GM23338 (cell line): ENCODE measurements around the gene MAPKAPK3. TPM values are rescaled to one million over a fixed set of nuclear protein-coding genes. Genes with fewer than 3 reads are reported as not detected.
A peak's percentile ranks its signal among the peaks of the same experiment; 100 is the strongest.

Experiments used
- ATAC-seq: fragments of 200-7000 bp; cut with Tn5 transposase; 3 replicates; pipeline ENCODE4 v1.9.1; 2020
- DNase-seq: peaks from one replicate; pipeline ENCODE4 v3.0.0-alpha.2; 2015; ENCODE audit warnings: low spot score
- H2AFZ ChIP-seq: fragments of 200-600 bp; sonication (generic); 2 replicates; pipeline ENCODE4 v1.8.0; 2016; ENCODE audit warnings: antibody characterized with exemption, mild to moderate bottlenecking, moderate library complexity
- H3F3A ChIP-seq: fragments of 200-600 bp; sonication (generic); replicated peaks from 2 replicates; pipeline ENCODE4 v1.8.0; 2017; ENCODE audit warnings: antibody characterized with exemption, mixed run types, low read depth
- H3K27ac ChIP-seq: fragments of 200-600 bp; sonication (generic); 2 replicates; pipeline ENCODE4 v1.6.1; 2016; ENCODE audit warnings: low read depth
- H3K27me3 ChIP-seq: fragments of 200-600 bp; sonication (generic); 2 replicates; pipeline ENCODE4 v1.8.0; 2016; ENCODE audit warnings: mild to moderate bottlenecking, mixed run types, moderate library complexity; ENCODE audit not compliant: insufficient read depth
- H3K36me3 ChIP-seq: fragments of 200-600 bp; sonication (generic); 2 replicates; pipeline ENCODE4 v1.8.0; 2016; ENCODE audit warnings: mild to moderate bottlenecking; ENCODE audit not compliant: insufficient read depth
- H3K4me1 ChIP-seq: fragments of 200-600 bp; sonication (generic); 2 replicates; pipeline ENCODE4 v1.8.0; 2016; ENCODE audit warnings: mild to moderate bottlenecking, moderate library complexity; ENCODE audit not compliant: insufficient read depth
- H3K4me2 ChIP-seq: fragments of 200-600 bp; sonication (generic); 2 replicates; pipeline ENCODE4 v1.7.1; 2017; ENCODE audit warnings: mixed run types
- H3K4me3 ChIP-seq: fragments of 200-600 bp; sonication (generic); 2 replicates; pipeline ENCODE4 v1.6.1; 2016; ENCODE audit warnings: mixed run types
- H3K79me2 ChIP-seq: fragments of 200-600 bp; sonication (generic); replicated peaks from 2 replicates; pipeline ENCODE4 v1.8.0; 2017; ENCODE audit warnings: mild to moderate bottlenecking; ENCODE audit not compliant: insufficient read depth
- H3K9me2 ChIP-seq: fragments of 200-600 bp; sonication (generic); 2 replicates; pipeline ENCODE4 v1.8.0; 2017; ENCODE audit not compliant: insufficient read depth
- H4K20me1 ChIP-seq: fragments of 200-600 bp; sonication (generic); replicated peaks from 2 replicates; pipeline ENCODE4 v1.8.0; 2017; ENCODE audit warnings: mild to moderate bottlenecking; ENCODE audit not compliant: insufficient read depth
- H3K27ac Mint-ChIP-seq: 2 replicates; pipeline ENCODE4 v1.8.0; 2020; ENCODE audit warnings: inconsistent platforms, mild to moderate bottlenecking, moderate library complexity, mixed read lengths
- H3K27me3 Mint-ChIP-seq: 3 replicates; pipeline ENCODE4 v1.8.0; 2022; ENCODE audit warnings: low read depth, mild to moderate bottlenecking, moderate library complexity, mixed read lengths, inconsistent platforms; ENCODE audit not compliant: insufficient read depth, poor library complexity
- H3K36me3 Mint-ChIP-seq: 3 replicates; pipeline ENCODE4 v1.8.0; 2021; ENCODE audit warnings: low read depth, mild to moderate bottlenecking, inconsistent platforms, moderate library complexity, mixed read lengths
- H3K4me1 Mint-ChIP-seq: 3 replicates; pipeline ENCODE4 v1.8.0; 2020; ENCODE audit warnings: mild to moderate bottlenecking, inconsistent platforms, mixed read lengths
- H3K4me3 Mint-ChIP-seq: 3 replicates; pipeline ENCODE4 v1.8.0; 2021; ENCODE audit warnings: moderate library complexity, mild to moderate bottlenecking, inconsistent platforms, mixed read lengths
- H3K9me3 Mint-ChIP-seq: 3 replicates; pipeline ENCODE4 v1.8.0; 2020; ENCODE audit warnings: moderate library complexity, mild to moderate bottlenecking, inconsistent platforms, mixed read lengths
- CREB1 ChIP-seq: fragments of 250-450 bp; sonication (Bioruptor Pico); IDR thresholded peaks from 2 replicates; pipeline ENCODE4 v1.5.0; 2020; ENCODE audit warnings: low read depth, mild to moderate bottlenecking, moderate library complexity
- CTCF ChIP-seq, 2 experiments: fragments of 200-600 bp in 1 of 2; sonication (generic) in 1 of 2; conservative IDR thresholded peaks; 2 replicates each; pipeline versions ENCODE4 v1.5.1 to v1.6.1; 2016 to 2017; ENCODE audit warnings: antibody characterized with exemption in 2 of 2, low read depth in 2 of 2, mild to moderate bottlenecking in 2 of 2, moderate library complexity in 1 of 2
- EZH2 ChIP-seq: fragments of 200-600 bp; sonication (generic); IDR thresholded peaks from one replicate; pipeline ENCODE4 v1.8.0; 2017; ENCODE audit warnings: antibody characterized with exemption, mild to moderate bottlenecking, low read depth; ENCODE audit not compliant: unreplicated experiment
- EZH2phosphoT487 ChIP-seq: fragments of 200-600 bp; sonication (generic); IDR thresholded peaks from one replicate; pipeline ENCODE4 v1.8.1; 2018; ENCODE audit warnings: antibody characterized with exemption; ENCODE audit not compliant: unreplicated experiment
- JUNB ChIP-seq: IDR thresholded peaks from one replicate; pipeline ENCODE4 v1.6.1; 2016; ENCODE audit warnings: antibody characterized with exemption; ENCODE audit not compliant: unreplicated experiment
- NANOG ChIP-seq: IDR thresholded peaks from 2 replicates; pipeline ENCODE4 v1.6.1; 2016; ENCODE audit warnings: antibody characterized with exemption, borderline replicate concordance
- POLR2AphosphoS5 ChIP-seq: IDR thresholded peaks from 2 replicates; pipeline ENCODE4 v1.6.1; 2016; ENCODE audit warnings: antibody characterized with exemption, low read depth
- REST ChIP-seq: IDR thresholded peaks from one replicate; pipeline ENCODE4 v1.6.1; 2018; ENCODE audit warnings: antibody characterized with exemption; ENCODE audit not compliant: unreplicated experiment
- STAT1 ChIP-seq: IDR thresholded peaks from one replicate; pipeline ENCODE4 v1.6.1; 2016; ENCODE audit warnings: antibody characterized with exemption; ENCODE audit not compliant: unreplicated experiment
- ZNF114 ChIP-seq: fragments of 250-450 bp; sonication (Bioruptor Pico); IDR thresholded peaks from 2 replicates; pipeline ENCODE4 v1.5.0; 2020; ENCODE audit warnings: mild to moderate bottlenecking, moderate library complexity
- ZNF331 ChIP-seq: fragments of 250-450 bp; sonication (Bioruptor Pico); IDR thresholded peaks from 2 replicates; pipeline ENCODE4 v1.5.0; 2020; ENCODE audit warnings: low read depth, mild to moderate bottlenecking, moderate library complexity
- ZNF462 ChIP-seq: fragments of 250-450 bp; sonication (Bioruptor Pico); IDR thresholded peaks from 2 replicates; pipeline ENCODE4 v1.5.0; 2020; ENCODE audit warnings: mild to moderate bottlenecking, moderate library complexity
- polyA plus RNA-seq: library from polyadenylated mRNA; unstranded; fragments of >200 nt; fragmentation: Nextera tagmentation; extraction: Ambion mirVana; gene quantifications from 2 replicates; pipeline ENCODE4 v1.2.1, GENCODE V29; 2016
- total RNA-seq: library from RNA; depleted of rRNA; stranded (reverse); fragments of >200 nt; shearing (Covaris generic); gene quantifications from 2 replicates; pipeline ENCODE4 v1.2.3, GENCODE V29; 2014

The MAPKAPK3 gene
- total and polyA plus RNA-seq, 2 experiments from 2014 or later, result 16.5 to 51.1 TPM

- TF ChIP-seq CREB1 (CRISPR knock-in tag), result no peak
- TF ChIP-seq POLR2AphosphoS5, result no peak
- TF ChIP-seq NANOG, result no peak
- no peak for TF ChIP-seq ZNF462
- TF ChIP-seq JUNB, result no peak
- no peak for TF ChIP-seq STAT1
- TF ChIP-seq ZNF114 (CRISPR knock-in tag), result no peak
- no peak for TF ChIP-seq CTCF (conservative IDR thresholded peaks at IDR 0.05; ENCODE audit: low read depth in 2 of 2)
- TF ChIP-seq EZH2phosphoT487, result no peak
- no peak for TF ChIP-seq REST
- TF ChIP-seq EZH2, result no peak
- no peak for TF ChIP-seq ZNF331
- Mint-ChIP-seq H3K36me3 (peaks cover 20% of the 10 kb centered on the region), H3K27me3 (peaks cover 16% of the 10 kb centered on the region), H3K27ac (peak overlapping the region; percentile 79; the same call in 1 of the 2 replicates), H3K9me3 (no peaks in the 10 kb centered on the region), H3K4me1 (peaks cover 43% of the 10 kb centered on the region), H3K4me3 (no peak overlapping the region)
- 0 out of 2 replicates have a peak overlapping the region, but pooled peaks have one; percentile 50 for H3K27ac ChIP-seq
- no peaks in the 10 kb centered on the region; the same call in 1 of the 2 replicates for H4K20me1 ChIP-seq
- H3F3A ChIP-seq, result no peaks in the 10 kb centered on the region; the same call in 1 of the 2 replicates
- H2AFZ ChIP-seq, result no peak overlapping the region
- H3K36me3 ChIP-seq, result no peaks in the 10 kb centered on the region
- ATAC-seq (peak; percentile 20), DNase-seq (peak; percentile 17)
- no peak overlapping the region for H3K4me3 ChIP-seq
- no peaks in the 10 kb centered on the region for H3K27me3 ChIP-seq
- no peaks in the 10 kb centered on the region for H3K9me2 ChIP-seq
- peaks cover 16% of the 10 kb centered on the region for H3K4me1 ChIP-seq
- peak overlapping the region; percentile 38; the same call in 1 of the 2 replicates for H3K4me2 ChIP-seq
- H3K79me2 ChIP-seq, result peaks cover 26% of the 10 kb centered on the region
These were observed 8.6 kb downstream of the MAPKAPK3 start for GRCh38 chr3:50625231-50626182.
